Thymus (tissue), 11 donors: Measurements from ENCODE around the gene PNN. TPM values are rescaled to one million over a fixed set of nuclear protein-coding genes. Genes with fewer than 3 reads are reported as not detected.
"Not testable (repeated sequence)": the region's sequence is repeated elsewhere in the genome, so short reads cannot be mapped to it uniquely, and the experiment has no call there.

ENCODE experiments used
- DNase-seq, 9 donors: peaks; one replicate each; pipeline ENCODE4 v3.0.0-alpha.2; 2013; ENCODE audit warnings: low spot score in 9 of 9, low read depth in 6 of 9, missing footprints in 1 of 9
- H3K27ac ChIP-seq, 2 donors: one replicate each; pipeline ENCODE4 v1.5.1; 2013; ENCODE audit warnings: control low read depth in 1 of 2, low read depth in 1 of 2, low read length in 1 of 2, mild to moderate bottlenecking in 1 of 2, moderate library complexity in 1 of 2
- H3K27me3 ChIP-seq, 2 donors: one replicate each; pipeline ENCODE4 v1.5.1; 2013; ENCODE audit warnings: low read length in 1 of 2; ENCODE audit not compliant: control insufficient read depth in 2 of 2, insufficient read depth in 1 of 2
- H3K36me3 ChIP-seq, 2 donors: one replicate each; pipeline ENCODE4 v1.5.1; 2013; ENCODE audit warnings: low read length in 1 of 2, mild to moderate bottlenecking in 1 of 2, moderate library complexity in 1 of 2; ENCODE audit not compliant: control insufficient read depth in 2 of 2, insufficient read depth in 2 of 2
- H3K4me1 ChIP-seq, 2 donors: one replicate each; pipeline ENCODE4 v1.5.1; 2013; ENCODE audit warnings: low read length in 2 of 2; ENCODE audit not compliant: control insufficient read depth in 2 of 2, insufficient read depth in 2 of 2
- H3K4me3 ChIP-seq, 2 donors: one replicate each; pipeline ENCODE4 v1.5.1; 2013; ENCODE audit warnings: low read length in 2 of 2, control low read depth in 1 of 2, mild to moderate bottlenecking in 1 of 2
- H3K9me3 ChIP-seq, 2 donors: one replicate each; pipeline ENCODE4 v1.5.1; 2013; ENCODE audit warnings: low read length in 1 of 2, mild to moderate bottlenecking in 1 of 2; ENCODE audit not compliant: control insufficient read depth in 2 of 2, insufficient read depth in 1 of 2
- WGBS: extraction: QIAGEN DNeasy Blood & Tissue Kit; methylation state at CpG from one replicate; pipeline ENCODE4 v1.1.7; 2013; 5-methylcytosine and 5-hydroxymethylcytosine counted together
- polyA plus RNA-seq: library from polyadenylated mRNA; stranded (reverse); fragments of 200-250 nt; gene quantifications from one replicate; pipeline ENCODE4 v1.2.3, GENCODE V29; 2013
- total RNA-seq: library from RNA; stranded (reverse); fragments of 120-200 nt; gene quantifications from one replicate; pipeline ENCODE4 v1.2.4, GENCODE V29; 2013
- donor health status: healthy.

The PNN gene
- total and polyA plus RNA-seq, 2 donors = 45.2 to 68.3 TPM

DNA sequence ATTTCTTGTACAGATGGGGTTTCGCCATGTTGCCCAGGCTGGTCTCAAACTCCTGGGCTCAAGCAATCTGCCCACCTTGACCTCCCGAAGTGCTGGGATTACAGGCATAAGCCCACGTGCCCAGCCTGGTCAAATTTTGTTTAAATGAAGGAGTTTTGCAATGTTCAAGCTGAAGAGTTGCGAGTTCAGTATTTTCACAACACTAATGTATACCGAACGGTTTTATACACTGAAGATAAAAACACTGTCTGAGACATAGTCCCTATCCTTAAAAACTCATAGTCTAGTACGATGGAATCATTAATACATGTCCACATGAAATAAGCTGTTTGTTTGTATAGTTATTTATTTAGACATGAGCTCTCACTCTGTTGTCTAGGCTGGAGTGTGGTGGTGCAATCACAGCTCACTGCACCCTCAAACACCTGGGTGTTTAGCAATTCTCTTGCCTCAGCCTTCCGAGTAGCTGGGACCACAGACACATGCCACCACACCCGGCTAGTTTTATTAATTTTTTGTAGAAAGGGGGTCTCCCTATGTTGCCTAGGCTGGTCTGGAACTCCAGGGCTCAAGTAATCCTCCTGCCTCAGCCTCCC lies 20.4 kb upstream of the PNN start:
- Histone ChIP-seq H3K27ac (no peak overlapping the region), H3K4me1 (no peaks in the 10 kb centered on the region), H3K9me3 (no peaks in the 10 kb centered on the region), H3K36me3 (peaks cover 18 to 44% of the 10 kb centered on the region in 2 donors), H3K27me3 (no peaks in the 10 kb centered on the region), H3K4me3 (no peak overlapping the region)
- DNase-seq = no peak
- WGBS = 93% methylated on average over 9 of the region's 9 CpGs

DNA sequence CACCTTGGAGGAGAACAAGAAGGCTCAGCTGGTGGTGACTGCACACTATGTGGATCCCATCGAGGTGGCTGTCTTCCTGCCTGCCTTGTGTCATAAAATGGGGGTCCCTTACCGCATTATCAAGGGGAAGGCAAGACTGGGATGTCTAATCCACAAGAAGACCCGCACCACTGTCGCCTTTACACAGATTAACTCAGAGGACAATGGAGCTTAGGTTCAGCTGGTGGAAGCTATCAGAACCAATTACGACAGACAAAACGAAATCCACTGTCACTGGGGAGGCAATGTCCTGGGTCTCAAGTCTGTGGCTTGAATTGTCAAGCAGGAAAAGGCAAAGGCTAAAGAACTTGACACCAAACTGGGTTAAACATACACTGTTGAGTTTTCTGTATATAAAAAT lies 17.6 kb upstream of the PNN start:
- no peak for DNase-seq
- peaks cover 34 to 57% of the 10 kb centered on the region in 2 donors for H3K36me3 ChIP-seq
- no peak overlapping the region for H3K27ac ChIP-seq
- H3K9me3 ChIP-seq = no peaks in the 10 kb centered on the region
- H3K4me3 ChIP-seq = no peak overlapping the region
- over 99% methylated on average over 6 of the region's 6 CpGs for WGBS
- no peaks in the 10 kb centered on the region for H3K4me1 ChIP-seq
- H3K27me3 ChIP-seq = no peaks in the 10 kb centered on the region

DNA sequence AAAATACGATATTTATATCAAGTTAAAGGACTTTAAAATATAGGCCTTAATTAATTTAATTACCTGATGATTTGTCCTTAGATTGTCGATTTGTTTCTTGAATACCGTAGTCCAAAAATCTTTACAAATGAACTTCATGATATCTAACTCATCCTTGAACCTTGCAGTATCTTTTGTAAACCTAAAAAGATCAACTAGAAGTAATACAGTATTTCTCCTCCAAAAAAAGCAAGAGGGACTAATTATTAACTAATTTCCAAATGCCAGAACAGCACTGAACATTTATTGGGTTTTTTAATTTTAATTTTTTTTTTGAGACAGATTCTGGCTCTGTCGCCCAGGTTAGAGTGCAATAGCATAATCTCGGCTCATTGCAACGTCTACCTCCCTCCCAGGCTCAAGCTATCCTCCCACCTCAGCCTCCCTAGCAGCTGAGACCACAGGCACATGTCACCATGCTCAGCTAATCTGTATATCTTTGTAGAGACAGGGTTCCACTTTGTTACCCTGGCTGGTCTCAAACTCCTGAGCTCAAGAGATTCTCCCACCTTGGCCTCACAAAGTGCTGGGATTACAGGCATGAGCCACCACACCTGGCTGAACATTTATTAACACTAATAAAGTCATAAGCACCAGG lies 16.7 kb upstream of the PNN start:
- no peaks in the 10 kb centered on the region for H3K9me3 ChIP-seq
- no peaks in the 10 kb centered on the region for H3K27me3 ChIP-seq
- H3K4me3 ChIP-seq = no peak overlapping the region
- WGBS = 89% methylated on average over 6 of the region's 6 CpGs
- H3K36me3 ChIP-seq = peaks cover 31 to 54% of the 10 kb centered on the region in 2 donors
- H3K27ac ChIP-seq = no peak overlapping the region
- DNase-seq = no peak
- no peaks in the 10 kb centered on the region for H3K4me1 ChIP-seq

DNA sequence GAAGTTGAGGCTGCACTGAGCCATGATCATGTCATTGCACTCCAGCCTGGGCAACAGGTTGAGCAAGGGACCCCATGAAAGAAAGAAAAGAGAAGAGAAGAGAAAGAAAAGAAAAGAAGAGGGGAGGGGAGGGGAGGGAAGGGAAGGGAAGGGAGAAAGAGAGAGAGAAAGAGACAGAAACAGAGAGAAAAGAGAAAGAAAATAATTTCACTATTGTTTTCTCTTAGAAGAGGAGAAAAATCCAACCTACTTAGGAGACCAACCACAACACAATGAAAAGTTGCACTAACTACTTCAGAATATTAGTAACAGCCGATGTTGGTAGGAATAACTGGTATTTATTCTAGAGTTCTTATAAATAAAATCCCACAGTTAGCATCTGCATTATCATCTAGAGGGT lies 14.6 kb upstream of the PNN start:
- peaks cover 31 to 50% of the 10 kb centered on the region in 2 donors for H3K36me3 ChIP-seq
- no peaks in the 10 kb centered on the region for H3K27me3 ChIP-seq

DNA sequence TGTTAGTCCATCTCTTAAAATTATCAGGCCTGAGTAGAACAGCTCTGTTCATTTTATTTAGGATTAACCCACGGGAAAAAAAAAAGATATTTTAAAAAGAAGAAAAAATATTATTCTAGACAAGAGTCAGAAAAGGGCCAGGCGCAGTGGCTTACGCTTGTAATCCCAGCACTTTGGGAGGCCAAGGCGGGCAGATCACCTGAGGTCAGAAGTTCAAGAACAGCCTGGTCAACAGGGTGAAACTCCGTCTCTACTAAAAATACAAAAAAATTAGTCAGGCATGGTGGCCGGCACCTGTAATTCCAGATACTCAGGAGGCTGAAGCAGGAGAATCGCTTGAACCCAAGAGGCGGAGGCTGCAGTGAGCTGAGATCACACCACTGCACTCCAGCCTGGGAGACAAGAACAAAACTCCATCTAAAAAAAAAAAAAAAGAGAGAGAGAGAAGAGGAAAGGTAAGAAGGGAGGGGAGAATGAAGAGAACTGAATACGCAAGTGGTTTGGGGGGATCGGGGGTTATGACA lies 7.2 kb upstream of the PNN start:
- H3K27me3 ChIP-seq, H3K36me3 ChIP-seq, DNase-seq, H3K4me3 ChIP-seq, H3K27ac ChIP-seq, H3K9me3 ChIP-seq: not testable (repeated sequence)
- H3K4me1 ChIP-seq = peaks cover 4 to 11% of the 10 kb centered on the region in 2 donors
- WGBS = 94% methylated on average over 10 of the region's 10 CpGs

More for the DNA sequence above, 14.6 kb upstream of the PNN start:
- WGBS = 97% methylated on average over 1 of the region's 1 CpG
- H3K9me3 ChIP-seq = no peaks in the 10 kb centered on the region
- DNase-seq = no peak
- H3K4me1 ChIP-seq = no peaks in the 10 kb centered on the region
- H3K4me3 ChIP-seq = no peak overlapping the region
- no peak overlapping the region for H3K27ac ChIP-seq

DNA sequence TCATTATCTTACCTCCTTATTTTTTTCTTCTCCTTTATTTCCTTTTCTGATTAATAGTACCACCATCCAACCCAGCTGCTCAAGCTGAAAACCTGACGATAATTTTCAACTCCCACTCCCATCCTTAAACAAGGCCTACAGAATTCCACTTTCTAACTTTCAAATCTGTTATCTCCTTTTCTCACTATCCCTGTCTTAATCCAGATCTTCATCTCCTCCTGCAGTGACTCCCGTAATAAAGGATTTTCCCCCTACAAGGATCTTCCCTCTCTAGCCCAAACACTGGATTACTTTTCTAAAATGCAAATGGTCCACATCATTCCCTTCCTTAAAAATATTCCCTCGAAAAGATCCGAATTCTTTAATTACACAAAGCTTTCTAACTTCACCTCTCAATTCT lies 6.5 kb upstream of the PNN start:
- Histone ChIP-seq H3K4me3 (no peak overlapping the region), H3K4me1 (peaks cover 4 to 11% of the 10 kb centered on the region in 2 donors), H3K27ac (no peak overlapping the region), H3K36me3 (peaks cover 0 to 5% of the 10 kb centered on the region in 2 donors), H3K9me3 (peaks cover 0 to 3% of the 10 kb centered on the region in 2 donors), H3K27me3 (no peaks in the 10 kb centered on the region)
- WGBS = 97% methylated on average over 4 of the region's 4 CpGs
- no peak for DNase-seq

DNA sequence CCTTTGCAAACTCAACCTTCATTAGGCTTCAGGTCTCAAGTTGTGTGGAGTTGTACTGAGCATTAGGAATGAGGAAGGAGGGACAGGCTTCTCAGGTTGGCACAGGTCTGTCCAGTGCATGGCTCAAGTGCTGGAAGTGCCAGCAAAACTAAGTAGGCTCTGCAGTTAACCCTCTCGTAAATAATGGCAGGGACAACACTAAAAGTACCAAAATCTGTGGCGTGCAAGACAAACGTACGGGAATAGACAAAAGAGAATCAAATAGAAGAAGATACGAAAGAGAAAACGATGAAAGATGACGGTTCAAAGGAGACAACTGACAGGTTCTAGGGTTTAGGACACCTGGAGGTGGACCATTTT lies 5.5 kb upstream of the PNN start:
- H3K9me3 ChIP-seq = peaks cover 0 to 3% of the 10 kb centered on the region in 2 donors
- peaks cover 10 to 11% of the 10 kb centered on the region in 2 donors for H3K4me1 ChIP-seq
- H3K27ac ChIP-seq = peak overlapping the region; percentile 95 to 97
- peak overlapping the region; percentile 91 to 96 for H3K4me3 ChIP-seq
- H3K36me3 ChIP-seq = peaks cover 0 to 3% of the 10 kb centered on the region in 2 donors
- H3K27me3 ChIP-seq = no peaks in the 10 kb centered on the region
- WGBS = under 1% methylated on average over 7 of the region's 7 CpGs
- DNase-seq = no peak

DNA sequence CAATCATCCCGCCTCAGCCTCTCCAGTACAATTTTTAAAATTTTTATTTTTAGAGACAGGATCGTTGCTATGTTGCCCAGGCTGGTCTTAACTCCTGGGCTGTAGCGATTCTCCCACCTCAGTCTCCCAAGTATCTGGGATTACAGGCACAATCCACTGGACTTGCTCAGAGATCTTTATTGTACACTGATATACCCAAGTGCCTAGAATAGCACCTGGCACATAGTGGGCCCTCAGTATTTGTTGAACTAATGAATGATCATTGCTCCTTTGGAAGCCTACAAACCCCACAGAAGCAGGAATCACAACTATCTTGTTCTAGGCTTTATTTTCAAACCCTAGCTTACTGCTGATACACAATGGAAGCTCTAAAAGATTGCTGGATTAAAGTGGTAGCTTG lies 1.9 kb upstream of the PNN start:
- peaks cover 12 to 18% of the 10 kb centered on the region in 2 donors for H3K36me3 ChIP-seq
- H3K27me3 ChIP-seq = no peaks in the 10 kb centered on the region
- H3K4me1 ChIP-seq = peaks cover 14 to 17% of the 10 kb centered on the region in 2 donors
- peaks cover 0 to 3% of the 10 kb centered on the region in 2 donors for H3K9me3 ChIP-seq
- H3K27ac ChIP-seq = no peak overlapping the region
- DNase-seq = no peak
- no peak overlapping the region for H3K4me3 ChIP-seq
- WGBS = 81% methylated on average over 3 of the region's 3 CpGs

DNA sequence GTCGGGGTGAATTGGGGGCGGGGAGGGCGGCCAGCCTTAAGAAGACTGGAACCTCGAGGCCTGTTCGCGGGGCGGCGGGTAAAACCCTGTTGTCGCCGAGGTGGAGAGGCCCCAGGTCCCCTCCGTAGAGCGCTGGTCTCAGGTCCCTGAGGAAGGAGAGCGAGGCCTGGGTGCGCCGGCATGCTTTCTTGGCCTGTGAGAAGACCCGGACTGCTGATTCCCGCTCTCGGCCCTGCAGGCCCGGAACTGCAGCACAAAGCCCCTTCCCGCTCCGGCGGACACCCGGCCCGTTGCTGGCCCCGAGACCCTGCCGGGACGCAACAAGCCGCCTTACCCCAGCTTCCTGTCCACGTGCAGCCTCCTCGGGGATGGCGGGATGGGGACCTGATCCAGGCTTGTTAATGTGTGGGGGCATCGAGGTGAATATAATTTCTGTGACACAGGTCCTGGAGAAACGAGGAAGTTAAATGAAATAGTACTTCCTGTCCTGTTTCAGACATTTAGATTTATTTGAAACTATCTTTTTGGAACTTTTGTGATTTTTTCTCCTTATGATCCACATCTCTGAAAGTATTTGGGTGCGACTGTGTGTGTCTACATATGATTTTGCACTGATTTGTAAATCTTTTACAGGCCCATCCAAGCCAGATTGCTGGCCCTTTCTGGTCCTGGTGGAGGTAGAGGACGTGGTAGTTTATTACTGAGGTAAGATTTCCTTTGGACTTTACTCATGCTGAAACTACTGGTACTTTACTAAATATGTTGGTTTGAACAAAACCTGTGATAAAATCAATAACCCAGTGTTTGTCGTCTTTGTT lies 600 bp downstream of the PNN start:
- H3K27ac ChIP-seq = peak overlapping the region; percentile 96 to 97
- H3K4me3 ChIP-seq = peak overlapping the region; percentile 97
- no peaks in the 10 kb centered on the region for H3K9me3 ChIP-seq
- no peaks in the 10 kb centered on the region for H3K27me3 ChIP-seq
- DNase-seq = peak in 1 of 9 donors; percentile 51
- 2% methylated on average over 36 of the region's 36 CpGs for WGBS
- peaks cover 25 to 36% of the 10 kb centered on the region in 2 donors for H3K36me3 ChIP-seq
- H3K4me1 ChIP-seq = peaks cover 4 to 12% of the 10 kb centered on the region in 2 donors
